Trophoblast cell (in vitro differentiated cells and primary cell): ENCODE measurements around the gene ASTN1.

ENCODE experiments used
- DNase-seq, 2 donors: peaks; one replicate each; pipeline ENCODE4 v3.0.0-alpha.2; 2016
- H2AFZ ChIP-seq: 2 replicates; pipeline ENCODE4 v1.6.1; 2013; ENCODE audit warnings: low read length, moderate library complexity, mild to moderate bottlenecking; ENCODE audit not compliant: insufficient read depth, poor library complexity
- H2AK5ac ChIP-seq: 2 replicates; pipeline ENCODE4 v1.6.1; 2013; ENCODE audit warnings: mild to moderate bottlenecking, low read length
- H2BK120ac ChIP-seq: 2 replicates; pipeline ENCODE4 v1.6.1; 2013; ENCODE audit warnings: low read length, mild to moderate bottlenecking, moderate library complexity; ENCODE audit not compliant: insufficient read depth, poor library complexity
- H2BK12ac ChIP-seq: 2 replicates; pipeline ENCODE4 v1.6.1; 2013; ENCODE audit warnings: mild to moderate bottlenecking, low read length, moderate library complexity
- H2BK5ac ChIP-seq: 2 replicates; pipeline ENCODE4 v1.6.1; 2013; ENCODE audit warnings: low read length, low read depth, moderate library complexity, mild to moderate bottlenecking; ENCODE audit not compliant: poor library complexity
- H3K14ac ChIP-seq: 2 replicates; pipeline ENCODE4 v1.6.1; 2013; ENCODE audit warnings: mild to moderate bottlenecking, low read length
- H3K18ac ChIP-seq: 2 replicates; pipeline ENCODE4 v1.6.1; 2013; ENCODE audit warnings: mild to moderate bottlenecking, low read length
- H3K23ac ChIP-seq: 2 replicates; pipeline ENCODE4 v1.6.1; 2013; ENCODE audit warnings: low read length
- H3K27ac ChIP-seq: 2 replicates; pipeline ENCODE4 v1.5.1; 2013; ENCODE audit warnings: low read depth, mild to moderate bottlenecking, inconsistent platforms, low read length, moderate library complexity
- H3K27me3 ChIP-seq: 2 replicates; pipeline ENCODE4 v1.6.1; 2013; ENCODE audit warnings: inconsistent platforms, mild to moderate bottlenecking, low read length, moderate library complexity; ENCODE audit not compliant: insufficient read depth
- H3K36me3 ChIP-seq, 2 experiments: 1 replicate in 1 of 2; 2 replicates in 1 of 2; pipeline ENCODE4 v1.6.1; 2013; ENCODE audit warnings: low read length in 2 of 2, mild to moderate bottlenecking in 2 of 2, moderate library complexity in 1 of 2; ENCODE audit not compliant: insufficient read depth in 2 of 2, control insufficient read depth in 1 of 2
- H3K4ac ChIP-seq: 2 replicates; pipeline ENCODE4 v1.6.1; 2013; ENCODE audit warnings: low read depth, mild to moderate bottlenecking, low read length, moderate library complexity
- H3K4me1 ChIP-seq, 2 experiments: 1 replicate in 1 of 2; 2 replicates in 1 of 2; pipeline ENCODE4 v1.6.1; 2013; ENCODE audit warnings: low read length in 2 of 2, mild to moderate bottlenecking in 2 of 2, moderate library complexity in 1 of 2; ENCODE audit not compliant: insufficient read depth in 2 of 2, control insufficient read depth in 1 of 2
- H3K4me2 ChIP-seq: 2 replicates; pipeline ENCODE4 v1.6.1; 2013; ENCODE audit warnings: inconsistent platforms, mild to moderate bottlenecking, low read length, moderate library complexity
- H3K4me3 ChIP-seq: 2 replicates; pipeline ENCODE4 v1.5.1; 2013; ENCODE audit warnings: mild to moderate bottlenecking, low read depth, low read length, inconsistent platforms
- H3K79me1 ChIP-seq: one replicate; pipeline ENCODE4 v1.6.1; 2013; ENCODE audit warnings: low read length
- H3K79me2 ChIP-seq: 2 replicates; pipeline ENCODE4 v1.6.1; 2013; ENCODE audit warnings: low read length, mild to moderate bottlenecking; ENCODE audit not compliant: control insufficient read depth, insufficient read depth, poor library complexity
- H3K9ac ChIP-seq: 2 replicates; pipeline ENCODE4 v1.6.1; 2013; ENCODE audit warnings: mild to moderate bottlenecking, low read length
- H3K9me3 ChIP-seq: 2 replicates; pipeline ENCODE4 v1.6.1; 2013; ENCODE audit warnings: low read depth, mild to moderate bottlenecking, control low read depth, inconsistent platforms, low read length; ENCODE audit not compliant: insufficient read depth
- H4K12ac ChIP-seq: 2 replicates; pipeline ENCODE4 v1.6.1; 2013; ENCODE audit warnings: low read depth, mild to moderate bottlenecking, low read length, moderate library complexity
- H4K8ac ChIP-seq: 2 replicates; pipeline ENCODE4 v1.6.1; 2013; ENCODE audit warnings: low read depth, mild to moderate bottlenecking, low read length, moderate library complexity
- H4K91ac ChIP-seq: one replicate; pipeline ENCODE4 v1.6.1; 2013; ENCODE audit warnings: low read depth, mild to moderate bottlenecking, low read length, moderate library complexity
- WGBS: extraction: QIAGEN DNeasy Blood & Tissue Kit; methylation state at CpG from one replicate; pipeline ENCODE4 v1.1.7; 2013; ENCODE audit warnings: missing lambda C conversion rate; ENCODE audit not compliant: insufficient read length, insufficient coverage; ENCODE audit errors: extremely low coverage; 5-methylcytosine and 5-hydroxymethylcytosine counted together

ASTN1 gene

GRCh38 chr1:177165069-177165439 is 542 bp upstream of the ASTN1 start:
- Histone ChIP-seq H4K8ac (no peak overlapping the region), H2BK120ac (no peak overlapping the region), H3K4me3 (no peak overlapping the region), H3K14ac (no peak overlapping the region), H3K18ac (no peak overlapping the region), H2BK12ac (no peak overlapping the region), H3K23ac (no peak overlapping the region), H3K9me3 (no peaks in the 10 kb centered on the region), H3K79me2 (no peaks in the 10 kb centered on the region), H3K79me1 (no peaks in the 10 kb centered on the region), H3K36me3 (no peaks in the 10 kb centered on the region), H4K12ac (no peak overlapping the region), H2AK5ac (no peak overlapping the region), H4K91ac (no peak overlapping the region), H3K9ac (no peak overlapping the region), H3K4ac (no peak overlapping the region), H2AFZ (no peak overlapping the region), H3K27ac (no peak overlapping the region), H3K27me3 (peaks cover 27% of the 10 kb centered on the region), H3K4me2 (no peak overlapping the region), H2BK5ac (no peak overlapping the region), H3K4me1 (no peaks in the 10 kb centered on the region)
- WGBS, result no CpG with 5 or more reads among the region's 9 CpGs
- no peak for DNase-seq

DNA sequence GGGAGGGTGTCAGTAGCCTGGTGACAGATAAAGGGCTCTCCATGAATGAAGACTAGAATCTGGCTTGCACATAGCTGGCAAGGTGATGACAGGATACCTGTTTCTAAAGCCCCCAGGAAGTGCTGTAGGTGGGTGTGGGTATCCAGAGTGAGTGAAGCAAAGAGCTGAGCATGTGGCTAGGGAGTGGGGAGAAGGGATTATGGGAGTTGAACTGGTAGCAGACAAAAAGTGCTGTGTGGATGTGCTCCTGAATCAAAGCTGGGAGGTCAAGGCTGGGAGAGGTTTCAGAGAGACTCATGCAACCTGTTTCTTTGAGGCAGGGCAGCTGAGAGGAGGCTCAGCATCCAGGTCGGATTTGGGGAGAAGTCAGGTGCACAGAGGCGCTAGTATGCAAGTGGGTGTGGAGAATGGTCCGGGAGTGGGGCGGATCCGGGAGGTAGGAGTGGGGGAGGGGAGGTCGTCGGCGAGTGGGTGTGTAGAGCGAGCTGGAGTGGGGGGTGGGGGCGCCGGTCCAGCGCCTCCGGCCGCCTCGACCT is 600 bp downstream of the ASTN1 start:
- Histone ChIP-seq H3K4ac (no peak overlapping the region), H2BK5ac (no peak overlapping the region)
- WGBS, result no CpG with 5 or more reads among the region's 15 CpGs

GRCh38 chr1:177162243-177162642 is 2.3 kb downstream of the ASTN1 start:
- Histone ChIP-seq H4K91ac (no peak overlapping the region), H3K14ac (no peak overlapping the region), H3K27ac (no peak overlapping the region), H3K4me3 (no peak overlapping the region), H2AK5ac (no peak overlapping the region), H3K23ac (no peak overlapping the region), H3K4me1 (no peaks in the 10 kb centered on the region), H3K27me3 (peaks cover 22% of the 10 kb centered on the region), H3K9ac (no peak overlapping the region), H3K4ac (no peak overlapping the region), H2BK5ac (no peak overlapping the region), H3K9me3 (no peaks in the 10 kb centered on the region), H4K12ac (no peak overlapping the region), H2BK12ac (no peak overlapping the region), H4K8ac (no peak overlapping the region), H3K79me1 (no peaks in the 10 kb centered on the region), H3K18ac (no peak overlapping the region), H3K36me3 (no peaks in the 10 kb centered on the region), H2AFZ (no peak overlapping the region), H2BK120ac (no peak overlapping the region), H3K79me2 (no peaks in the 10 kb centered on the region), H3K4me2 (no peak overlapping the region)
- no CpG with 5 or more reads among the region's 2 CpGs for WGBS
- no peak for DNase-seq

More for the DNA sequence above, 600 bp downstream of the ASTN1 start:
- Histone ChIP-seq H3K9ac (no peak overlapping the region), H3K18ac (no peak overlapping the region), H2BK12ac (no peak overlapping the region), H2AK5ac (no peak overlapping the region), H2BK120ac (no peak overlapping the region), H3K23ac (no peak overlapping the region), H4K12ac (no peak overlapping the region), H2AFZ (no peak overlapping the region), H3K4me3 (no peak overlapping the region), H3K9me3 (no peaks in the 10 kb centered on the region), H4K91ac (no peak overlapping the region), H3K4me2 (peak overlapping the region; percentile 53), H3K14ac (no peak overlapping the region), H3K27me3 (peaks cover 22% of the 10 kb centered on the region), H3K4me1 (no peaks in the 10 kb centered on the region), H4K8ac (no peak overlapping the region), H3K79me1 (no peaks in the 10 kb centered on the region), H3K79me2 (no peaks in the 10 kb centered on the region), H3K36me3 (no peaks in the 10 kb centered on the region), H3K27ac (no peak overlapping the region)
- no peak for DNase-seq

DNA sequence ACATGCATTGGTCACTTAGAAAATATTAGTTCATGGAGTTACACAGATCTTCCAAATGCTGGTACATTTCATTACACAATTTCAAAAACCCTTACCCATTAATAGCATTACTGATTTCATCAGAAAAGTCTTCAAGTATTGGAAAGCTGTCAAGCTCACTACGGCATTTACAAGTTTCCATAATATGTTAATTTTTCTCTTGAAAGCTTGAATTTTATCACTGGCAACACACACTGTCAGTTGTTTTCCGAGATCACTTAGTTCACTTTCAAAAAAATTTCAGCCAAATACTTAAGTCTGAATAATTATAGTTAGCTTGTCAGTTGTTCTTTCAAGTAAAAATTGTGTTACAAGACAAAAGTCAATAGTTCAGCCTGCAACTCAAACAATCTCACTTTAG is 18.0 kb downstream of the ASTN1 start:
- Histone ChIP-seq H3K9ac (no peak overlapping the region), H3K23ac (no peak overlapping the region), H2AFZ (no peak overlapping the region), H4K91ac (no peak overlapping the region), H3K4me2 (no peak overlapping the region), H3K4me3 (no peak overlapping the region), H2AK5ac (no peak overlapping the region), H3K27ac (no peak overlapping the region), H2BK120ac (no peak overlapping the region), H4K12ac (no peak overlapping the region), H3K79me2 (no peaks in the 10 kb centered on the region), H3K18ac (no peak overlapping the region), H3K14ac (no peak overlapping the region), H3K4me1 (no peaks in the 10 kb centered on the region), H3K36me3 (no peaks in the 10 kb centered on the region), H4K8ac (no peak overlapping the region), H3K4ac (no peak overlapping the region), H2BK5ac (no peak overlapping the region), H3K27me3 (no peaks in the 10 kb centered on the region), H3K79me1 (no peaks in the 10 kb centered on the region), H3K9me3 (no peaks in the 10 kb centered on the region), H2BK12ac (no peak overlapping the region)
- WGBS, result no CpG with 5 or more reads among the region's 2 CpGs
- DNase-seq, result no peak
